Measurements from ENCODE around the gene BRD2.

The BRD2 gene

DNA sequence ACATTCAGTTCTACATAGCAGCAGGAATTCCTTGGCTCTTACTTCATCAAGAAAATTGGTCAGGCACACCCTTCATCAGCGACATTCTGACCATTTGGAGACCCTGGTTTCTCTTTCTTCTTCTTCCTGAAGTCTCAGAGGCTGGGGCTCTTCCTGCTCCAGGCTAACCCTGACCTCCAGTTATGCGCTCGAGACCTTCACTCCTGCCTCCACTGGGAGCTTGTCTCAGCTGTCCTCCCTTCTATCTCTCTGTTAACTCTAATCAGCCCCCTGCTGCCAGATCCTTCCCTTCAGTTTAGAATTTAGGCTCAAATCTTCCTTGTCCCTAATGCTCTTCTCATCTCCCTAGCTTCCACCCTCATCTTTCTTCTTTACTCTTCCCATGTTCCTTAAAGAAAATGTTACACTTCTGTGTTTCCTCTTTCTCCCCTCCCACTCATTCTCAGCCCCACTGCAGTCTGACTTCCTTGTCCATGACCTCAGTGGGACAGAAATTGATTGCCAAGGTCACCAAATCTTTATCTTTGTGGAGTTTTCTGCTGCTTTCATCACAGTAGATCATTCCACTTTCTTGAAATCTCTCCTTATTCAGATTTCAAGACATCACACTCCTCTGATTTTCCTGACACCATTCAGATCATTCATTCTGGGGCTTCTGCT is 49.4 kb downstream of the BRD2 start:
- Histone ChIP-seq H3K36me3 (no peaks in the 10 kb centered on the region), H3K4me1 (no peaks in the 10 kb centered on the region), H3K27me3 (peaks cover 82% of the 10 kb centered on the region), H3K4me3 (ENCODE audit: low read depth, low read length) (no peak overlapping the region), H3K9me3 (no peaks in the 10 kb centered on the region)
- TF ChIP-seq, protein P1, sequence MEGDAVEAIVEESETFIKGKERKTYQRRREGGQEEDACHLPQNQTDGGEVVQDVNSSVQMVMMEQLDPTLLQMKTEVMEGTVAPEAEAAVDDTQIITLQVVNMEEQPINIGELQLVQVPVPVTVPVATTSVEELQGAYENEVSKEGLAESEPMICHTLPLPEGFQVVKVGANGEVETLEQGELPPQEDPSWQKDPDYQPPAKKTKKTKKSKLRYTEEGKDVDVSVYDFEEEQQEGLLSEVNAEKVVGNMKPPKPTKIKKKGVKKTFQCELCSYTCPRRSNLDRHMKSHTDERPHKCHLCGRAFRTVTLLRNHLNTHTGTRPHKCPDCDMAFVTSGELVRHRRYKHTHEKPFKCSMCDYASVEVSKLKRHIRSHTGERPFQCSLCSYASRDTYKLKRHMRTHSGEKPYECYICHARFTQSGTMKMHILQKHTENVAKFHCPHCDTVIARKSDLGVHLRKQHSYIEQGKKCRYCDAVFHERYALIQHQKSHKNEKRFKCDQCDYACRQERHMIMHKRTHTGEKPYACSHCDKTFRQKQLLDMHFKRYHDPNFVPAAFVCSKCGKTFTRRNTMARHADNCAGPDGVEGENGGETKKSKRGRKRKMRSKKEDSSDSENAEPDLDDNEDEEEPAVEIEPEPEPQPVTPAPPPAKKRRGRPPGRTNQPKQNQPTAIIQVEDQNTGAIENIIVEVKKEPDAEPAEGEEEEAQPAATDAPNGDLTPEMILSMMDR (IDR thresholded peaks at IDR 0.05; ENCODE audit: low read depth, low read length) = no peak
- no peak for DNase-seq

DNA sequence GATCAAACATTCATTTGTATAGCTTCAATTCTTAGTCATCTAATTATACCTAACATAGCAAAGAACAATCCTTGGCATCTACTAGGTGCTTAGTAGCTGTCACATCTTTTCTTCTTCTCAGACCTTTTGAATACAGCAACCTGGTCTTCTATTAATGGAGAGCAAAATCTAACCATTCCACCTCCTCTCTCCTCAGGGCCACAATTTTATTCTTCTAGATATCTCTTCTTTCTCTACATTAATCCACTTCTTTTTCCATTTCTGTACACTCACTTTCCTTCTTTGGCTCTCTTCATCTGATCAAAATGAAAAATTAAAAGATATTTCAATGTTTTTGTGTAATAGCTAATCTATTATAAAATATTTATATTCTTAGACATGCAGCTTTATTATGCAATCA is 50.0 kb downstream of the BRD2 start:
- Histone ChIP-seq H3K36me3 (no peaks in the 10 kb centered on the region), H3K4me3 (ENCODE audit: low read depth, low read length) (no peak overlapping the region), H3K27me3 (peaks cover 76% of the 10 kb centered on the region), H3K4me1 (no peaks in the 10 kb centered on the region), H3K9me3 (no peaks in the 10 kb centered on the region)
- no peak for DNase-seq
- TF ChIP-seq, protein P1 (IDR thresholded peaks at IDR 0.05; ENCODE audit: low read depth, low read length) = no peak

DNA sequence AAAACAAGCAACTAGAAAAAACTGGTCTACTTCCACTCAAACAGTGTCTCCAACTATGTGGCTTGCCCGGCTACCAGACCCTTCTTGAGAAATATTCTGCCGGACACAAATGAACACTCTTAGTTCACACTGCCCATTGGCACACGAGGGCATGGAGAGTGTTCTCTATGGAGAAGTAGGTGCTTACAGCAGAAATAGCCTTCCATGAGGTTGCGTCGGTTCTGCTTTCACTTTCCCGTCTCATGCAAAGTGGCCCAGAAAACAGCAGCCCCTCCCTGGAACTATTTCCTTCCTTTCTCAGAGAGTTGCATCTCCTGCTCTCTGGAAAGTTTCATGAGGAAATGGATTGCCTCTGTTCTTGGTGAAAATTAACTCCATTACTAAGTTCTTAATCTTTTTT is 50.5 kb downstream of the BRD2 start:
- Histone ChIP-seq H3K4me3 (ENCODE audit: low read depth, low read length) (no peak overlapping the region), H3K4me1 (no peaks in the 10 kb centered on the region), H3K36me3 (no peaks in the 10 kb centered on the region), H3K9me3 (no peaks in the 10 kb centered on the region), H3K27me3 (peaks cover 71% of the 10 kb centered on the region)
- DNase-seq = no peak
- TF ChIP-seq, protein P1 (IDR thresholded peaks at IDR 0.05; ENCODE audit: low read depth, low read length) = no peak

DNA sequence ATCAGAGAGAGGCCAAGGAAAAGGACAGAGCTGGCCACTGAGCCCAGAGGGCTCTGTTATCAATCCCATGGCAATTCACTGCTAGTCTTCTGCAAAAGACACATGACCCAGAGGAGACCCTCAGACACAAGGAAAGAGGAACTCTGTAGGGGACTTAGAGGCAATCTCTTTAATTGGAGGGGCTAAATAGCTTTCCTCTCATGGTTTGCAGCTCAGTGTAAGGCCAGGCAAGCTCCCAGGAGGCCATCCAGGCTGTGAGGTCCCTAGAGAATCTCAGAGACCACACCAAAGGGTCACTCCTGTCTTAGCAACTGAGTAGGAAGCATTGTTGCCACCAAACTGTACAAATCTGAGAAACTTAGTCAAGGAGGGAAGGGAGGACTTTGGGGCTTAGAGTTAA is 51.0 kb downstream of the BRD2 start:
- Histone ChIP-seq H3K27me3 (peaks cover 68% of the 10 kb centered on the region), H3K4me3 (ENCODE audit: low read depth, low read length) (no peak overlapping the region), H3K4me1 (no peaks in the 10 kb centered on the region), H3K36me3 (no peaks in the 10 kb centered on the region), H3K9me3 (no peaks in the 10 kb centered on the region)
- TF ChIP-seq, protein P1 (IDR thresholded peaks at IDR 0.05; ENCODE audit: low read depth, low read length) = no peak
- no peak for DNase-seq

DNA sequence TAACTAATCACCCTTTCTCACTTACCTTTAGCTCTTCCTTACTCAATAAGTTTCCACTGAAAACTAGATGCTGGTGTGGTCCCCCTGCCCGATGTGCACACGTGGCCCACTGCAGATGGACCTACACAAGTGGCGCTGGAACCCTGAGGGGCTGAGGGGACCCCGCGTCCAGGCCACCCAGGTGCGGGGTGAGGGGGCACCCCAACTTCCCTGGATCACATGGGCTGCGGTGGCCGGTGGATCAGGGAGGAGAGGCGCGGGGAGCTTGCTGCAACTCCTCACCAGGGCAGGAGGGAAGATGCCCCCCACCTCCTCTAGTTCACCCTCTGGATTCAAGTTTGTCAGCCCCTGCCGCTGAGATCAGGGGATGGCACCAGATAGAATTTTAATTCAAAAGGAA is 53.5 kb downstream of the BRD2 start:
- H3K4me1 ChIP-seq = no peaks in the 10 kb centered on the region
- H3K4me3 ChIP-seq (ENCODE audit: low read depth, low read length) = no peak overlapping the region
- no peaks in the 10 kb centered on the region for H3K9me3 ChIP-seq
- DNase-seq = no peak
- no peaks in the 10 kb centered on the region for H3K36me3 ChIP-seq
- TF ChIP-seq, protein P1 (IDR thresholded peaks at IDR 0.05; ENCODE audit: low read depth, low read length) = no peak
- H3K27me3 ChIP-seq = peaks cover 47% of the 10 kb centered on the region

DNA sequence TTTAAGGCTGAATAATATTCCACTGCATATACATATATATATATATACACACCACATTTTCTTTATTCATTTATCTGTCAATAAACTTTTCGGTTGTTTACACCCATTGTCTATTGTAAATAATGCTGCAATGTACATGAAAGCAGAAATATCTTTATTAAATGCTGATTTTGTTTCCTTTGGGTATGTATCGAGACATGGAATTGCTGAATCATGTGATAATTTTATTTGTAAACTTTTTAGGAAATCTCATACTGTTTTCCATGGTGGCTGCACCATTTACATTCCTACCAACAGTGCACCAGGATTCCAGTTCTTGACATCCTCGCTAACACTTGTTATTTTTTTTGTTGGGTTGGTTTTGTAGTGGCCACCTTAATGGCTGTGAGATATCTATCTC is 55.1 kb downstream of the BRD2 start:
- Histone ChIP-seq H3K9me3 (no peaks in the 10 kb centered on the region), H3K4me3 (ENCODE audit: low read depth, low read length) (no peak overlapping the region), H3K4me1 (no peaks in the 10 kb centered on the region), H3K27me3 (peaks cover 31% of the 10 kb centered on the region), H3K36me3 (no peaks in the 10 kb centered on the region)
- DNase-seq = no peak
- TF ChIP-seq, protein P1 (IDR thresholded peaks at IDR 0.05; ENCODE audit: low read depth, low read length) = no peak

Measured in BE2C (cell line).